HG02571 (cell line): ENCODE data around the gene GRID1.

Source experiments
- ATAC-seq: cut with Tn5 transposase; IDR thresholded peaks from one replicate; pipeline ENCODE4 v1.9.1; 2021; ENCODE audit warnings: mild to moderate bottlenecking, moderate library complexity; ENCODE audit not compliant: unreplicated experiment

Gene GRID1

GRCh38 chr10:85601526-85601925 is 765.1 kb downstream of the GRID1 start:
- ATAC-seq: no peak

- no peak for ATAC-seq
These were observed 765.9 kb downstream of the GRID1 start for GRCh38 chr10:85600744-85601081.

- ATAC-seq: no peak
These were observed 766.4 kb downstream of the GRID1 start for GRCh38 chr10:85600026-85600743.

- ATAC-seq: no peak
These were observed 767.5 kb downstream of the GRID1 start for GRCh38 chr10:85599081-85599480.

- no peak for ATAC-seq
These were observed 767.9 kb downstream of the GRID1 start for GRCh38 chr10:85598646-85599045.

GRCh38 chr10:85597006-85597405 is 769.6 kb downstream of the GRID1 start:
- ATAC-seq: no peak

GRCh38 chr10:85596389-85596788 is 770.2 kb downstream of the GRID1 start:
- no peak for ATAC-seq

GRCh38 chr10:85594239-85594638 is 772.4 kb downstream of the GRID1 start:
- ATAC-seq: no peak

- ATAC-seq: no peak
These were observed 773.3 kb downstream of the GRID1 start for GRCh38 chr10:85593226-85593772.

- ATAC-seq: no peak
These were observed 785.2 kb downstream of the GRID1 start for GRCh38 chr10:85581371-85581770.

- no peak for ATAC-seq
These were observed 786.0 kb downstream of the GRID1 start for GRCh38 chr10:85580585-85580984.

GRCh38 chr10:85578860-85579259 is 787.7 kb downstream of the GRID1 start:
- ATAC-seq: no peak

GRCh38 chr10:85575441-85575840 is 791.2 kb downstream of the GRID1 start:
- no peak for ATAC-seq

- ATAC-seq: no peak
These were observed 795.7 kb downstream of the GRID1 start for GRCh38 chr10:85570871-85571270.

GRCh38 chr10:85565381-85565780 is 801.2 kb downstream of the GRID1 start:
- no peak for ATAC-seq

GRCh38 chr10:85558533-85558932 is 808.1 kb downstream of the GRID1 start:
- ATAC-seq: no peak

GRCh38 chr10:85557706-85558105 is 808.9 kb downstream of the GRID1 start:
- ATAC-seq: no peak

- ATAC-seq: no peak
These were observed 809.5 kb downstream of the GRID1 start for GRCh38 chr10:85557077-85557476.
